NCI-H345 (cell line): ENCODE data around the gene MTF2.
"Not testable (repeated sequence)": the region's sequence is repeated elsewhere in the genome, so short reads cannot be mapped to it uniquely, and the experiment has no call there.

ENCODE experiments used
- DNase-seq: peaks from one replicate; lab custom pipeline; 2025; lab: John Stamatoyannopoulos, UW

The MTF2 gene

GRCh38 chr1:93143136-93143535 lies 64.1 kb downstream of the MTF2 start:
- DNase-seq = no peak

- DNase-seq = no peak
These were observed 64.7 kb downstream of the MTF2 start for GRCh38 chr1:93143769-93144168.

- no peak for DNase-seq
These were observed 68.9 kb downstream of the MTF2 start for GRCh38 chr1:93148001-93148400.

GRCh38 chr1:93150729-93151128 lies 71.6 kb downstream of the MTF2 start:
- no peak for DNase-seq

GRCh38 chr1:93151474-93151873 lies 72.4 kb downstream of the MTF2 start:
- DNase-seq = no peak

GRCh38 chr1:93152835-93153234 lies 73.8 kb downstream of the MTF2 start:
- no peak for DNase-seq

GRCh38 chr1:93154898-93155297 lies 75.8 kb downstream of the MTF2 start:
- no peak for DNase-seq

- DNase-seq = no peak
These were observed 76.3 kb downstream of the MTF2 start for GRCh38 chr1:93155335-93155734.

- no peak for DNase-seq
These were observed 80.3 kb downstream of the MTF2 start for GRCh38 chr1:93159337-93159736.

- not testable (repeated sequence) for DNase-seq
These were observed 84.2 kb downstream of the MTF2 start for GRCh38 chr1:93163314-93163713.

- no peak for DNase-seq
These were observed 85.7 kb downstream of the MTF2 start for GRCh38 chr1:93164816-93165215.

- not testable (repeated sequence) for DNase-seq
These were observed 86.8 kb downstream of the MTF2 start for GRCh38 chr1:93165895-93166294.

- no peak for DNase-seq
These were observed 87.9 kb downstream of the MTF2 start for GRCh38 chr1:93167006-93167405.

- DNase-seq = not testable (repeated sequence)
These were observed 91.1 kb downstream of the MTF2 start for GRCh38 chr1:93170141-93170678.

GRCh38 chr1:93171549-93172034 lies 92.5 kb downstream of the MTF2 start:
- DNase-seq = no peak

GRCh38 chr1:93172778-93173177 lies 93.7 kb downstream of the MTF2 start:
- no peak for DNase-seq

GRCh38 chr1:93174638-93175037 lies 95.6 kb downstream of the MTF2 start:
- not testable (repeated sequence) for DNase-seq

- no peak for DNase-seq
These were observed 98.9 kb downstream of the MTF2 start for GRCh38 chr1:93177991-93178390.

- no peak for DNase-seq
These were observed 99.3 kb downstream of the MTF2 start for GRCh38 chr1:93178418-93178817.

GRCh38 chr1:93179886-93180722 lies 101.0 kb downstream of the MTF2 start, which contains the start of gene TMED5:
TSS of gene TMED5 (minus strand) at chr1:93180413. CDS start at chr1:93180242, 171 bp downstream.
- DNase-seq = peak; percentile 99

GRCh38 chr1:93180723-93181613 lies 101.9 kb downstream of the MTF2 start, which contains the start of gene CCDC18:
TSS of gene CCDC18 (plus strand) at chr1:93180724. CDS start at chr1:93183362, 2,638 bp downstream.
- no peak for DNase-seq

- no peak for DNase-seq
These were observed 107.6 kb downstream of the MTF2 start for GRCh38 chr1:93186667-93187066.
